HepG2 (cell line): Measurements from ENCODE around the gene KDM5B. TPM values are rescaled to one million over a fixed set of nuclear protein-coding genes. Genes with fewer than 3 reads are reported as not detected.

Experiments
- ATAC-seq: fragments of 200-7000 bp; cut with Tn5 transposase; 3 replicates; pipeline ENCODE4 v1.9.1; 2020; ENCODE audit warnings: mild to moderate bottlenecking, moderate library complexity
- BruUV-seq: library from RNA; stranded (reverse); fragments of 400-500 nt; replicated peaks from 2 replicates; lab custom pipeline; 2021; lab: Mats Ljungman, UMichigan
- CTCF ChIA-PET: fragments of 300-600 bp; formaldehyde crosslinking; extraction: SDS; loops from one replicate; lab custom pipeline; 2021; ENCODE audit warnings: low total read pairs, inconsistent platforms, low intra/inter-chr PET ratio; lab: Yijun Ruan, JAX
- POLR2A ChIA-PET: fragments of 350-600 bp; sonication (Branson Sonifier 250); formaldehyde crosslinking; loops from one replicate; lab custom pipeline; 2020; ENCODE audit warnings: antibody characterized with exemption, inconsistent platforms; lab: Yijun Ruan, JAX
- DNase-seq: peaks from one replicate; pipeline ENCODE4 v3.0.0-alpha.2; 2015; ENCODE audit warnings: low spot score
- FAIRE-seq: peaks from 3 replicates; lab custom pipeline; 2011; peaks lifted over from hg19 to GRCh38; lab: Jason Lieb, UNC
- H2AFZ ChIP-seq: one replicate; pipeline ENCODE4 v1.6.1; 2011; ENCODE audit warnings: low read length, inconsistent platforms
- H3K27ac ChIP-seq: fragments of 300-600 bp; 3 replicates; pipeline ENCODE4 v1.8.0; 2011; ENCODE audit warnings: mixed run types, mild to moderate bottlenecking, mixed read lengths, low read length, inconsistent platforms; ENCODE audit not compliant: insufficient read depth; ENCODE audit errors: extremely low read length
- H3K27me3 ChIP-seq, 2 experiments: fragments of 200-600 bp in 1 of 2; 2 replicates in 1 of 2; 3 replicates in 1 of 2; pipeline versions ENCODE4 v1.6.0 to v1.8.0; 2011; ENCODE audit warnings: low read length in 2 of 2, mild to moderate bottlenecking in 2 of 2, moderate library complexity in 2 of 2, inconsistent platforms in 1 of 2; ENCODE audit not compliant: insufficient read depth in 2 of 2, control insufficient read depth in 1 of 2
- H3K36me3 ChIP-seq, 2 experiments: fragments of 200-600 bp in 1 of 2; replicated peaks in 1 of 2; 2 replicates in 1 of 2; 3 replicates in 1 of 2; pipeline versions ENCODE4 v1.5.1 to v1.8.0; 2011; ENCODE audit warnings: low read length in 2 of 2, inconsistent platforms in 1 of 2; ENCODE audit not compliant: insufficient read depth in 2 of 2, control insufficient read depth in 1 of 2
- H3K4me1 ChIP-seq: 2 replicates; pipeline ENCODE4 v1.5.1; 2012; ENCODE audit warnings: low read length, inconsistent platforms; ENCODE audit not compliant: insufficient read depth
- H3K4me2 ChIP-seq: 2 replicates; pipeline ENCODE4 v1.6.0; 2011; ENCODE audit warnings: low read depth, low read length, inconsistent platforms
- H3K4me3 ChIP-seq, 3 experiments: fragments of 200-600 bp in 1 of 3; sonication (generic), shearing (Covaris generic) in 1 of 3; replicated peaks in 1 of 3; 2 replicates each; pipeline ENCODE4 v1.5.1; 2011 to 2016; ENCODE audit warnings: low read length in 3 of 3, inconsistent platforms in 2 of 3, low read depth in 2 of 3, mild to moderate bottlenecking in 2 of 3, control low read depth in 1 of 3, mixed read lengths in 1 of 3; ENCODE audit not compliant: insufficient read depth in 1 of 3
- H3K79me2 ChIP-seq: one replicate; pipeline ENCODE4 v1.6.1; 2011; ENCODE audit warnings: low read length, inconsistent platforms; ENCODE audit not compliant: insufficient read depth
- H3K9ac ChIP-seq: 2 replicates; pipeline ENCODE4 v1.6.0; 2011; ENCODE audit warnings: mild to moderate bottlenecking, low read depth, low read length, inconsistent platforms; ENCODE audit not compliant: insufficient read depth
- H3K9me3 ChIP-seq: 2 replicates; pipeline ENCODE4 v1.5.1; 2012; ENCODE audit warnings: mild to moderate bottlenecking, low read length
- H4K20me1 ChIP-seq: 2 replicates; pipeline ENCODE4 v1.6.0; 2011; ENCODE audit warnings: inconsistent platforms, mild to moderate bottlenecking, low read length, moderate library complexity; ENCODE audit not compliant: insufficient read depth
- CEBPG ChIP-seq: IDR thresholded peaks from 2 replicates; pipeline ENCODE4 v1.6.1; 2016
- CHD2 ChIP-seq: IDR thresholded peaks from 2 replicates; pipeline ENCODE4 v1.6.1; 2011; ENCODE audit warnings: low read depth, low read length, improper control_type of control experiment
- GFI1 ChIP-seq: sonication (generic); formaldehyde crosslinking; IDR thresholded peaks from 2 replicates; pipeline ENCODE4 v1.5.0; 2020; ENCODE audit warnings: missing genetic modification reagents, mild to moderate bottlenecking, borderline replicate concordance
- MED1 ChIP-seq: sonication (generic); formaldehyde crosslinking; IDR thresholded peaks from 2 replicates; pipeline ENCODE4 v1.4.0; 2020; ENCODE audit warnings: missing genetic modification reagents
- NCOA2 ChIP-seq: sonication (generic); formaldehyde crosslinking; IDR thresholded peaks from 2 replicates; pipeline ENCODE4 v1.8.0; 2022; ENCODE audit warnings: inconsistent platforms
- PLRG1 ChIP-seq: fragments of 450-650 bp; conservative IDR thresholded peaks from 2 replicates; pipeline ENCODE4 v1.6.1; 2016
- SETDB1 ChIP-seq: sonication (generic); formaldehyde crosslinking; IDR thresholded peaks from 2 replicates; pipeline ENCODE4 v1.5.1; 2020; ENCODE audit warnings: missing genetic modification reagents, mild to moderate bottlenecking, borderline replicate concordance
- SIX1 ChIP-seq: sonication (generic); formaldehyde crosslinking; IDR thresholded peaks from 2 replicates; pipeline ENCODE4 v1.4.0; 2020; ENCODE audit warnings: missing genetic modification reagents, borderline replicate concordance
- YY1 ChIP-seq: IDR thresholded peaks from 2 replicates; pipeline ENCODE4 v1.6.1; 2011; ENCODE audit warnings: low read length, low read depth, moderate library complexity, mild to moderate bottlenecking; ENCODE audit not compliant: insufficient read depth, insufficient replicate concordance
- ZFAT ChIP-seq: sonication (generic); formaldehyde crosslinking; conservative IDR thresholded peaks from 2 replicates; pipeline ENCODE4 v1.8.1; 2023; ENCODE audit warnings: missing genetic modification reagents, inconsistent platforms
- ZNF20 ChIP-seq: sonication (generic); formaldehyde crosslinking; IDR thresholded peaks from 2 replicates; pipeline ENCODE4 v1.4.0; 2020; ENCODE audit warnings: mild to moderate bottlenecking, moderate library complexity, missing genetic modification reagents
- ZNF644 ChIP-seq: IDR thresholded peaks from 2 replicates; pipeline ENCODE4 v1.6.1; 2016; ENCODE audit warnings: low read depth
- ZNF652 ChIP-seq: IDR thresholded peaks from 2 replicates; pipeline ENCODE4 v1.6.1; 2016; ENCODE audit warnings: low read depth, borderline replicate concordance
- ZNF724P ChIP-seq: sonication (generic); formaldehyde crosslinking; IDR thresholded peaks from 2 replicates; pipeline ENCODE4 v1.8.0; 2022; ENCODE audit warnings: missing genetic modification reagents, borderline replicate concordance
- ZNF891 ChIP-seq: sonication (generic); formaldehyde crosslinking; IDR thresholded peaks from 2 replicates; pipeline ENCODE4 v1.5.0; 2020; ENCODE audit warnings: mild to moderate bottlenecking, missing genetic modification reagents
- WGBS: methylation state at CpG from one replicate; pipeline ENCODE4 v1.1.6; 2017; ENCODE audit warnings: low lambda C conversion rate; 5-methylcytosine and 5-hydroxymethylcytosine counted together
- in situ Hi-C: cut with HindIII; loops from 2 replicates; pipeline ENCODE4 v1.10.0; 2017; ENCODE audit warnings: low pct_unique_long_range_greater_than_20kb; ENCODE audit not compliant: extremely low pct_ligation_motif_present
- intact Hi-C: fragments of 100-400 bp; cut with micrococcal nuclease; formaldehyde crosslinking; loops from one replicate; pipeline ENCODE4 v1.10.0; 2022; ENCODE audit not compliant: unreplicated experiment
- polyA plus RNA-seq, 8 experiments: library from polyadenylated mRNA; depleted of rRNA in 3 of 8; stranded (reverse) in 7 of 8; unstranded in 1 of 8; fragments of >200 nt; fragmentation: Illumina TruSeq in 4 of 8; extraction: Trizol in 4 of 8; gene quantifications; 2 replicates each; pipeline versions ENCODE4 v1.2.1 to v1.2.3, GENCODE V29; 2011 to 2016; ENCODE audit warnings: low read depth in 4 of 8, missing spikeins in 1 of 8, mixed read lengths in 1 of 8; ENCODE audit not compliant: insufficient read depth in 1 of 8
- total RNA-seq, 5 experiments: library from RNA; depleted of rRNA; stranded (reverse); fragments of >200 nt; fragmentation: Illumina TruSeq; extraction: Trizol; gene quantifications; 2 replicates each; pipeline ENCODE4 v1.2.3, GENCODE V29; 2016; ENCODE audit warnings: low read depth in 1 of 5
- TF ChIP-seq, protein P1 (sequence below), 2 experiments: sonication (generic) in 1 of 2; formaldehyde crosslinking in 1 of 2; IDR thresholded peaks; 2 replicates each; pipeline versions ENCODE4 v1.4.0 to v1.6.1; 2018 to 2020; ENCODE audit warnings: missing genetic modification reagents in 2 of 2, borderline replicate concordance in 1 of 2, low read depth in 1 of 2, mild to moderate bottlenecking in 1 of 2, missing biosample characterization in 1 of 2
- TF ChIP-seq, protein P2 (sequence below): sonication (generic); formaldehyde crosslinking; IDR thresholded peaks from 2 replicates; pipeline ENCODE4 v1.4.0; 2020; ENCODE audit warnings: missing genetic modification reagents, low read depth, mild to moderate bottlenecking, borderline replicate concordance
- TF ChIP-seq, protein P3 (sequence below): sonication (generic); formaldehyde crosslinking; IDR thresholded peaks from 2 replicates; pipeline ENCODE4 v1.5.1; 2020; ENCODE audit warnings: missing genetic modification reagents, mild to moderate bottlenecking, borderline replicate concordance

Gene KDM5B
- total and polyA plus RNA-seq, 2 of the 13 experiments (the other 11 are each of a cell fraction or from before 2014, with no cell fraction given) = 34.2 to 35.4 TPM

DNA sequence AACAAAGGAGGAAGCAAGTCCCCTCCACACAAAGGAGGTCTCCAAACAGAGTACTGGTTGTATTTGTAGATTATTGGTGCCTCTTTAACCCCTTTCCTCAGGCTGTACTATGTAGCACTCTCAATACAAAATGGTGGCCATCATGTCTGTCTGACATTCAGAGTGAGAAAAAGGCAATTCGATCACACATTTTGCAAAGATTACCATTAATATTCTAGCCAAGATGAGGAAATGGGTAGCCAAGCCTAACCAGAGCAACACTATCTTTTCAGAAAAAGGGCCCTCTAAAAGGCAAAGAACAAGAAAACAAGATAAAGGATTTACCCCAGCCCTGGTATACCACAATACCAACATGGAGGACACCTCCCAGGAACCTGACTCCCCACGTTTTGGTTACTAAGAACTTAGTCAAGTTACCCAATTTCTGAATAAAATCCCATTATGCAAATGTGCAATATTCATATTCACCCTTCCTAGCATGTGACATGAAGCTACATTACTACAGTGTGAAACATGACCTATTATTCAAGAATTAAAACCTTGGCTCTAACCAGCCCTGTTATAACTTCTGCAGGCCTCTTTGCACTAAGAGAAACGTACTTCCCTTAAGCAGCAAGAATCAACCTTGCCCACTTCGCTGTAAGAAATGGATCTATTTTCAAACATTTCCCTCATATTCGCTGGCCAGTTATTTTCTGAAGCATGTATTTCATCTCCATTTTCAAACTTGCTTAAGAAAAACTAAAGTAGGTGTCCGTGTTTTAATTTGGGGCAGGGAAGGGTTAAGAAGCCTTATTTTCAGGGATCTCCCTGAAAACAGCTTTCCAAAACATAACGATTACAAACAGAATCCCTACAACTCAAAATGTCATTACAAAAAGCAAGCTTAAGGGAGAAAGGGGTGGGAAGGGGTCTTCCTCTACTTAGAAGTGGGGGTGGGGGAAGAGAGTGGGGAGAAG lies 2.1 kb downstream of the KDM5B start:
- no peaks in the 10 kb centered on the region; a peak in 1 of 5 replicates for H3K27me3 ChIP-seq
- H3K4me3 ChIP-seq = peak overlapping the region; percentile 82 to 97 (median 97)
- POLR2A ChIA-PET = interaction anchor here (1.3 kb wide), 1 partner anchor 55 kb away, joined by 4 read pairs; no protein-coding TSS in a partner anchor
- H3K9ac ChIP-seq = peak overlapping the region; percentile 81
- H3K79me2 ChIP-seq = peaks cover 64% of the 10 kb centered on the region
- intact Hi-C loops = no loop called here
- no peaks in the 10 kb centered on the region for H3K9me3 ChIP-seq
- in situ Hi-C loops = no loop called here
- DNase-seq (no peak), ATAC-seq (no peak), FAIRE-seq (no peak)
- H4K20me1 ChIP-seq = peaks cover 42% of the 10 kb centered on the region
- peaks cover 56% of the 10 kb centered on the region for H3K4me1 ChIP-seq
- BruUV-seq = TSS peak; percentile 42
- no peaks in the 10 kb centered on the region for H3K36me3 ChIP-seq
- CTCF ChIA-PET = no interaction called here
- no peak overlapping the region for H2AFZ ChIP-seq
- H3K27ac ChIP-seq = peak overlapping the region; percentile 55
- peak overlapping the region; percentile 85 for H3K4me2 ChIP-seq
- 26% methylated on average over 7 of the region's 7 CpGs for WGBS
- TF ChIP-seq MED1 (CRISPR knock-in tag) (no peak), PLRG1 (no peak), ZNF891 (CRISPR knock-in tag) (no peak), ZNF20 (no peak), CHD2 (no peak), SIX1 (CRISPR knock-in tag) (no peak), YY1 (peak; percentile 6), NCOA2 (CRISPR knock-in tag) (no peak), ZFAT (no peak), ZNF644 (CRISPR knock-in tag) (peak; percentile 26; the same call in 1 of the 2 replicates), SETDB1 (CRISPR knock-in tag) (no peak), ZNF652 (peak; percentile 69), ZNF724P (CRISPR knock-in tag) (no peak), CEBPG (CRISPR knock-in tag) (no peak), GFI1 (no peak)
- TF ChIP-seq, protein P1, sequence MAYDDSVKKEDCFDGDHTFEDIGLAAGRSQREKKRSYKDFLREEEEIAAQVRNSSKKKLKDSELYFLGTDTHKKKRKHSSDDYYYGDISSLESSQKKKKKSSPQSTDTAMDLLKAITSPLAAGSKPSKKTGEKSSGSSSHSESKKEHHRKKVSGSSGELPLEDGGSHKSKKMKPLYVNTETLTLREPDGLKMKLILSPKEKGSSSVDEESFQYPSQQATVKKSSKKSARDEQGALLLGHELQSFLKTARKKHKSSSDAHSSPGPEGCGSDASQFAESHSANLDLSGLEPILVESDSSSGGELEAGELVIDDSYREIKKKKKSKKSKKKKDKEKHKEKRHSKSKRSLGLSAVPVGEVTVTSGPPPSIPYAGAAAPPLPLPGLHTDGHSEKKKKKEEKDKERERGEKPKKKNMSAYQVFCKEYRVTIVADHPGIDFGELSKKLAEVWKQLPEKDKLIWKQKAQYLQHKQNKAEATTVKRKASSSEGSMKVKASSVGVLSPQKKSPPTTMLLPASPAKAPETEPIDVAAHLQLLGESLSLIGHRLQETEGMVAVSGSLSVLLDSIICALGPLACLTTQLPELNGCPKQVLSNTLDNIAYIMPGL (CRISPR knock-in tag; IDR thresholded peaks at IDR 0.05; ENCODE audit: borderline replicate concordance in 1 of 2, low read depth in 1 of 2) = no peak
- TF ChIP-seq, protein P2, sequence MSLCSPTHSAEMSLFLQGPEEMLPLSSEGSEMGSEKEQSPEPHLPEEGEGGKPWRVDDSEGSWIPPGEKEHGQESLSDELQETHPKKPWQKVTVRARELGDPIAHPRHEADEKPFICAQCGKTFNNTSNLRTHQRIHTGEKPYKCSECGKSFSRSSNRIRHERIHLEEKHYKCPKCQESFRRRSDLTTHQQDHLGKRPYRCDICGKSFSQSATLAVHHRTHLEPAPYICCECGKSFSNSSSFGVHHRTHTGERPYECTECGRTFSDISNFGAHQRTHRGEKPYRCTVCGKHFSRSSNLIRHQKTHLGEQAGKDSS (CRISPR knock-in tag) = no peak
- TF ChIP-seq, protein P3, sequence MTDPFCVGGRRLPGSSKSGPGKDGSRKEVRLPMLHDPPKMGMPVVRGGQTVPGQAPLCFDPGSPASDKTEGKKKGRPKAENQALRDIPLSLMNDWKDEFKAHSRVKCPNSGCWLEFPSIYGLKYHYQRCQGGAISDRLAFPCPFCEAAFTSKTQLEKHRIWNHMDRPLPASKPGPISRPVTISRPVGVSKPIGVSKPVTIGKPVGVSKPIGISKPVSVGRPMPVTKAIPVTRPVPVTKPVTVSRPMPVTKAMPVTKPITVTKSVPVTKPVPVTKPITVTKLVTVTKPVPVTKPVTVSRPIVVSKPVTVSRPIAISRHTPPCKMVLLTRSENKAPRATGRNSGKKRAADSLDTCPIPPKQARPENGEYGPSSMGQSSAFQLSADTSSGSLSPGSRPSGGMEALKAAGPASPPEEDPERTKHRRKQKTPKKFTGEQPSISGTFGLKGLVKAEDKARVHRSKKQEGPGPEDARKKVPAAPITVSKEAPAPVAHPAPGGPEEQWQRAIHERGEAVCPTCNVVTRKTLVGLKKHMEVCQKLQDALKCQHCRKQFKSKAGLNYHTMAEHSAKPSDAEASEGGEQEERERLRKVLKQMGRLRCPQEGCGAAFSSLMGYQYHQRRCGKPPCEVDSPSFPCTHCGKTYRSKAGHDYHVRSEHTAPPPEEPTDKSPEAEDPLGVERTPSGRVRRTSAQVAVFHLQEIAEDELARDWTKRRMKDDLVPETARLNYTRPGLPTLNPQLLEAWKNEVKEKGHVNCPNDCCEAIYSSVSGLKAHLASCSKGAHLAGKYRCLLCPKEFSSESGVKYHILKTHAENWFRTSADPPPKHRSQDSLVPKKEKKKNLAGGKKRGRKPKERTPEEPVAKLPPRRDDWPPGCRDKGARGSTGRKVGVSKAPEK (CRISPR knock-in tag) = no peak
